ENCODE measurements around the gene MYBPC2. TPM values are rescaled to one million over a fixed set of nuclear protein-coding genes. Genes with fewer than 3 reads are reported as not detected.

Gene MYBPC2
- total and polyA plus RNA-seq, 2 donors (not counting 3 experiments of a cell fraction or from before 2014, with no cell fraction given): 0.03 TPM; not detected in 1

DNA sequence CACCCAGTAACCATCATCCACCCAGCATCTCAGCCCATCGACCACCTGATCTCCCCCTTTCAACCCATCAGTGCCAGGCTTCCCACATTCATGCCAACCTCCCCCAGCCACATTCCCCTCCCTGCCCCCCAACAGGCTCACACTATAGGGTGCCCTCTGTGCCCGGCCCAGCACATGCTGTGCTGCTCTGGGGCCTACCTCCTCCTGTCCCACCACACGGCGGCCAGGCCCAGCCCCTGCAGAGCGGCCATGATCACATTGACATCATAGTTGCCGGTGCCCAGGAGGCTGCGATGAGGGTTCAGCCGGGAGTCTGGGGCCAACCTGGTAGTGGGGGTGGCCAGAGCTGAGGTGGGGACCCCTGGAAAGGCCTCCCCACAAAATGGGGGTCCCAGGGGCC, 74.7 kb downstream of the MYBPC2 start:
- dilution Hi-C loops (cut with MboI; ENCODE audit: extremely low pct_ligation_motif_present, low sequenced_read_pairs) (no loop called here), intact Hi-C loops (cut with micrococcal nuclease) (no loop called here)
- Histone ChIP-seq H4K20me1 (replicated peaks; ENCODE audit: control insufficient read depth, extremely low read depth, insufficient read depth, low read length) (no peaks in the 10 kb centered on the region), H3K4me1 (ENCODE audit: control insufficient read depth, extremely low read depth, insufficient read depth, low read length) (peaks cover 7% of the 10 kb centered on the region), H3K36me3 (ENCODE audit: control insufficient read depth in 2 of 2, extremely low read depth in 1 of 2, insufficient read depth in 2 of 2, low read length in 2 of 2) (no peaks in the 10 kb centered on the region), H2AFZ (ENCODE audit: low read depth, low read length) (no peak overlapping the region), H3K27ac (ENCODE audit: insufficient read depth, low read depth, low read length) (no peak overlapping the region), H3K4me2 (ENCODE audit: insufficient read depth, low read length) (no peak overlapping the region), H3K9me3 (replicated peaks; ENCODE audit: control insufficient read depth, insufficient read depth, low read length) (no peaks in the 10 kb centered on the region), H3K4me3 (replicated peaks in 1 of 3; ENCODE audit: insufficient read depth in 1 of 3, low read depth in 1 of 3, low read length in 3 of 3) (no peak overlapping the region), H3K9me1 (replicated peaks; ENCODE audit: control insufficient read depth, extremely low read depth, insufficient read depth, low read length) (no peaks in the 10 kb centered on the region), H3K9ac (replicated peaks; ENCODE audit: extremely low read depth, insufficient read depth, low read length) (no peak overlapping the region), H3K79me2 (ENCODE audit: control insufficient read depth, insufficient read depth, low read length) (no peaks in the 10 kb centered on the region), H3K27me3 (ENCODE audit: control insufficient read depth in 2 of 2, insufficient read depth in 2 of 2, low read length in 2 of 2) (no peaks in the 10 kb centered on the region)
- BruUV-seq (replicated peaks): no TSS peak
- POLR2A ChIA-PET: no interaction called here
- no peak for DNase-seq (ENCODE audit: low read depth, low spot score)
- TF ChIP-seq, protein P1, sequence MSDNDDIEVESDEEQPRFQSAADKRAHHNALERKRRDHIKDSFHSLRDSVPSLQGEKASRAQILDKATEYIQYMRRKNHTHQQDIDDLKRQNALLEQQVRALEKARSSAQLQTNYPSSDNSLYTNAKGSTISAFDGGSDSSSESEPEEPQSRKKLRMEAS (IDR thresholded peaks at IDR 0.05; ENCODE audit: insufficient read depth, insufficient read length): no peak
- TF ChIP-seq POLR2A (IDR thresholded peaks at IDR 0.05; ENCODE audit: low read depth, low read length) (no peak), EZH2 (IDR thresholded peaks at IDR 0.05; ENCODE audit: borderline replicate concordance, low read depth, low read length, severe bottlenecking) (no peak), JUN (IDR thresholded peaks at IDR 0.05; ENCODE audit: borderline replicate concordance, insufficient read depth, insufficient read length, low read depth) (no peak), FOS (IDR thresholded peaks at IDR 0.05; ENCODE audit: borderline replicate concordance, insufficient read depth, low read length) (no peak), MYC (IDR thresholded peaks at IDR 0.05; ENCODE audit: low read depth, low read length) (no peak)
- CTCF ChIA-PET: no interaction called here
- FAIRE-seq: no peak

DNA sequence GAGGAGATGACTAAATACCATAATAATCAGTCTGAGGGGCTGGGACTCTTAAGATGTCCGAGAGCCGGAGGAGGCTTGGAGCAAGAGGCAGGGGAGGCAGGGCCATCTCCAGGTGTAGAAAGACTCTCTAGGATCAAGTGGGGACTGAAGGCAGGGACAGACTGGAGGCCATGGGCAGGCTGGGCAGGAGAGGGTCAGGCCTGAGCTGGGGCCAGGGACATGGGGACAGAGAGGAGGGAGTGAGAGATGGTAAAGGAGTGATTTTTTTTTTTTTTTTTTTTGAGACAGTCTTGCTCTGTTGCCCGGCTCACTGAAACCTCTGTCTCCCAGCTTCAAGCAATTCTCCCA, 76.1 kb downstream of the MYBPC2 start:
- no TSS peak for BruUV-seq (replicated peaks)
- no peak overlapping the region for H3K9ac ChIP-seq (replicated peaks; ENCODE audit: extremely low read depth, insufficient read depth, low read length)
- CTCF ChIA-PET: interaction anchor here (1.1 kb wide), 1 partner anchor 152 kb away, joined by 5 read pairs; no protein-coding TSS in a partner anchor
- FAIRE-seq: no peak
- no peaks in the 10 kb centered on the region for H4K20me1 ChIP-seq (replicated peaks; ENCODE audit: control insufficient read depth, extremely low read depth, insufficient read depth, low read length)
- H3K4me1 ChIP-seq (ENCODE audit: control insufficient read depth, extremely low read depth, insufficient read depth, low read length): peaks cover 7% of the 10 kb centered on the region
- dilution Hi-C loops (cut with MboI; ENCODE audit: extremely low pct_ligation_motif_present, low sequenced_read_pairs): no loop called here
- H3K9me1 ChIP-seq (replicated peaks; ENCODE audit: control insufficient read depth, extremely low read depth, insufficient read depth, low read length): no peaks in the 10 kb centered on the region
- POLR2A ChIA-PET: no interaction called here
- H3K27ac ChIP-seq (ENCODE audit: insufficient read depth, low read depth, low read length): no peak overlapping the region
- H3K79me2 ChIP-seq (ENCODE audit: control insufficient read depth, insufficient read depth, low read length): no peaks in the 10 kb centered on the region
- no peak overlapping the region for H2AFZ ChIP-seq (ENCODE audit: low read depth, low read length)
- no peak for DNase-seq (ENCODE audit: low read depth, low spot score)
- no peak overlapping the region for H3K4me2 ChIP-seq (ENCODE audit: insufficient read depth, low read length)
- H3K4me3 ChIP-seq (replicated peaks in 1 of 3; ENCODE audit: insufficient read depth in 1 of 3, low read depth in 1 of 3, low read length in 3 of 3): no peak overlapping the region
- no peaks in the 10 kb centered on the region for H3K9me3 ChIP-seq (replicated peaks; ENCODE audit: control insufficient read depth, insufficient read depth, low read length)
- TF ChIP-seq, protein P2, sequence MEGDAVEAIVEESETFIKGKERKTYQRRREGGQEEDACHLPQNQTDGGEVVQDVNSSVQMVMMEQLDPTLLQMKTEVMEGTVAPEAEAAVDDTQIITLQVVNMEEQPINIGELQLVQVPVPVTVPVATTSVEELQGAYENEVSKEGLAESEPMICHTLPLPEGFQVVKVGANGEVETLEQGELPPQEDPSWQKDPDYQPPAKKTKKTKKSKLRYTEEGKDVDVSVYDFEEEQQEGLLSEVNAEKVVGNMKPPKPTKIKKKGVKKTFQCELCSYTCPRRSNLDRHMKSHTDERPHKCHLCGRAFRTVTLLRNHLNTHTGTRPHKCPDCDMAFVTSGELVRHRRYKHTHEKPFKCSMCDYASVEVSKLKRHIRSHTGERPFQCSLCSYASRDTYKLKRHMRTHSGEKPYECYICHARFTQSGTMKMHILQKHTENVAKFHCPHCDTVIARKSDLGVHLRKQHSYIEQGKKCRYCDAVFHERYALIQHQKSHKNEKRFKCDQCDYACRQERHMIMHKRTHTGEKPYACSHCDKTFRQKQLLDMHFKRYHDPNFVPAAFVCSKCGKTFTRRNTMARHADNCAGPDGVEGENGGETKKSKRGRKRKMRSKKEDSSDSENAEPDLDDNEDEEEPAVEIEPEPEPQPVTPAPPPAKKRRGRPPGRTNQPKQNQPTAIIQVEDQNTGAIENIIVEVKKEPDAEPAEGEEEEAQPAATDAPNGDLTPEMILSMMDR (IDR thresholded peaks at IDR 0.05; ENCODE audit: extremely low read depth in 1 of 2, insufficient read depth in 1 of 2, low read depth in 1 of 2, low read length in 2 of 2): no peak
- TF ChIP-seq POLR2A (IDR thresholded peaks at IDR 0.05; ENCODE audit: low read depth, low read length) (no peak), FOS (IDR thresholded peaks at IDR 0.05; ENCODE audit: borderline replicate concordance, insufficient read depth, low read length) (no peak), MYC (IDR thresholded peaks at IDR 0.05; ENCODE audit: low read depth, low read length) (no peak)
- intact Hi-C loops (cut with micrococcal nuclease): no loop called here
- no peaks in the 10 kb centered on the region for H3K36me3 ChIP-seq (ENCODE audit: control insufficient read depth in 2 of 2, extremely low read depth in 1 of 2, insufficient read depth in 2 of 2, low read length in 2 of 2)
- no peaks in the 10 kb centered on the region for H3K27me3 ChIP-seq (ENCODE audit: control insufficient read depth in 2 of 2, insufficient read depth in 2 of 2, low read length in 2 of 2)
